HCT116 (cell line): ENCODE data around the gene ANTXRL. TPM values are rescaled to one million over a fixed set of nuclear protein-coding genes. Genes with fewer than 3 reads are reported as not detected.

ENCODE experiments used
- ATAC-seq: fragments of 200-7000 bp; cut with Tn5 transposase; 2 replicates; pipeline ENCODE4 v1.9.1; 2020; ENCODE audit warnings: mild to moderate bottlenecking, moderate library complexity
- BruUV-seq: library from RNA; stranded (reverse); fragments of 400-500 nt; replicated peaks from 2 replicates; lab custom pipeline; 2021; lab: Mats Ljungman, UMichigan
- CTCF ChIA-PET: fragments of 300-600 bp; sonication (Branson Sonifier 250); formaldehyde crosslinking; loops from one replicate; lab custom pipeline; 2021; ENCODE audit warnings: antibody characterized with exemption; lab: Charles Lee
- POLR2A ChIA-PET: fragments of 300-600, 350-600 bp; sonication (Branson Sonifier 250); formaldehyde crosslinking; loops from one replicate; lab custom pipeline; 2021; ENCODE audit warnings: antibody characterized with exemption; lab: Charles Lee
- RAD21 ChIA-PET, 2 experiments: fragments of 300-600 bp; sonication (Branson Sonifier 250); formaldehyde crosslinking; loops; one replicate each; lab custom pipeline; 2023; ENCODE audit warnings: low total read pairs in 2 of 2; ENCODE audit not compliant: uncharacterized antibody in 2 of 2, unreplicated experiment in 2 of 2, low non-redundant PET in 1 of 2; lab: Charles Lee
- DNase-seq: peaks from one replicate; pipeline ENCODE4 v3.0.0-alpha.2; 2010; ENCODE audit warnings: low read depth, low spot score
- H2AFZ ChIP-seq: fragments of 200-600 bp; shearing (Covaris generic), sonication (generic); 2 replicates; pipeline ENCODE4 v1.6.1; 2017; ENCODE audit warnings: low read depth, mixed run types, mixed read lengths, antibody characterized with exemption, low read length; ENCODE audit not compliant: poor library complexity, severe bottlenecking
- H3K27ac ChIP-seq: 2 replicates; pipeline ENCODE4 v1.5.1; 2012; ENCODE audit warnings: low read depth, low read length
- H3K27me3 ChIP-seq: fragments of 200-600 bp; sonication (generic); 2 replicates; pipeline ENCODE4 v1.6.1; 2016; ENCODE audit warnings: mixed run types, low read length, mixed read lengths; ENCODE audit not compliant: insufficient read depth
- H3K36me3 ChIP-seq, 2 experiments: fragments of 200-500 bp in 1 of 2; fragments of 200-600 bp in 1 of 2; sonication (Bioruptor generic) in 1 of 2; sonication (generic) in 1 of 2; 2 replicates each; pipeline versions ENCODE4 v1.5.1 to v1.6.1; 2014 to 2016; ENCODE audit warnings: low read length in 2 of 2, inconsistent platforms in 1 of 2, mixed read lengths in 1 of 2, mixed run types in 1 of 2; ENCODE audit not compliant: insufficient read depth in 2 of 2, control insufficient read depth in 1 of 2
- H3K4me1 ChIP-seq, 2 experiments: fragments of 200-600 bp in 1 of 2; sonication (generic) in 1 of 2; 2 replicates each; pipeline versions ENCODE4 v1.5.1 to v1.6.1; 2012 to 2017; ENCODE audit warnings: low read length in 2 of 2, inconsistent platforms in 1 of 2, mild to moderate bottlenecking in 1 of 2, mixed read lengths in 1 of 2, mixed run types in 1 of 2, moderate library complexity in 1 of 2; ENCODE audit not compliant: insufficient read depth in 2 of 2, control insufficient read depth in 1 of 2
- H3K4me2 ChIP-seq: fragments of 200-600 bp; sonication (generic); 2 replicates; pipeline ENCODE4 v1.6.1; 2017; ENCODE audit warnings: mixed run types, low read length, mixed read lengths
- H3K4me3 ChIP-seq, 2 experiments: fragments of 200-600 bp in 1 of 2; sonication (generic) in 1 of 2; replicated peaks in 1 of 2; 2 replicates each; pipeline ENCODE4 v1.5.1; 2011 to 2016; ENCODE audit warnings: low read length in 2 of 2, control low read depth in 1 of 2, low read depth in 1 of 2, mild to moderate bottlenecking in 1 of 2, mixed read lengths in 1 of 2, mixed run types in 1 of 2
- H3K79me2 ChIP-seq: fragments of 200-600 bp; sonication (generic); 2 replicates; pipeline ENCODE4 v1.6.1; 2017; ENCODE audit warnings: mild to moderate bottlenecking, mixed run types, low read length, moderate library complexity, mixed read lengths; ENCODE audit not compliant: insufficient read depth
- H3K9ac ChIP-seq: fragments of 200-600 bp; sonication (generic); 2 replicates; pipeline ENCODE4 v1.6.1; 2016; ENCODE audit warnings: low read length, mixed read lengths
- H3K9me2 ChIP-seq: fragments of 200-600 bp; sonication (generic), shearing (Covaris generic); 2 replicates; pipeline ENCODE4 v1.6.1; 2017; ENCODE audit warnings: mixed run types, mild to moderate bottlenecking, moderate library complexity; ENCODE audit not compliant: insufficient read depth
- H3K9me3 ChIP-seq, 2 experiments: fragments of 200-500 bp in 1 of 2; fragments of 200-600 bp in 1 of 2; sonication (Bioruptor generic) in 1 of 2; sonication (generic) in 1 of 2; 2 replicates each; pipeline ENCODE4 v1.6.1; 2014 to 2017; ENCODE audit warnings: low read length in 2 of 2, mixed read lengths in 2 of 2, inconsistent platforms in 1 of 2, low read depth in 1 of 2, mild to moderate bottlenecking in 1 of 2, mixed run types in 1 of 2, moderate library complexity in 1 of 2; ENCODE audit not compliant: control insufficient read depth in 1 of 2, insufficient read depth in 1 of 2
- H4K20me1 ChIP-seq: fragments of 200-600 bp; sonication (generic), shearing (Covaris generic); 2 replicates; pipeline ENCODE4 v1.6.1; 2017; ENCODE audit warnings: mixed run types, mild to moderate bottlenecking, moderate library complexity; ENCODE audit not compliant: insufficient read depth
- CBX3 ChIP-seq: IDR thresholded peaks from 2 replicates; pipeline ENCODE4 v1.6.1; 2012; ENCODE audit warnings: low read depth
- CTCF ChIP-seq, 3 experiments: fragments of 200-600 bp in 1 of 3; sonication (generic) in 1 of 3; IDR thresholded peaks in 2 of 3; conservative IDR thresholded peaks in 1 of 3; 2 replicates each; pipeline ENCODE4 v1.5.1; 2012 to 2017; ENCODE audit warnings: low read depth in 2 of 3, low read length in 2 of 3, antibody characterized with exemption in 1 of 3, borderline replicate concordance in 1 of 3, control low read depth in 1 of 3, mild to moderate bottlenecking in 1 of 3, mixed read lengths in 1 of 3, mixed run types in 1 of 3, moderate library complexity in 1 of 3; ENCODE audit not compliant: insufficient read depth in 1 of 3
- EGR1 ChIP-seq: IDR thresholded peaks from 2 replicates; pipeline ENCODE4 v1.6.1; 2012; ENCODE audit warnings: low read depth
- EZH2 ChIP-seq: fragments of 200-600 bp; sonication (generic); IDR thresholded peaks from 2 replicates; pipeline ENCODE4 v1.6.1; 2017; ENCODE audit warnings: antibody characterized with exemption, mixed run types
- FOSL1 ChIP-seq: IDR thresholded peaks from 2 replicates; pipeline ENCODE4 v1.6.1; 2012; ENCODE audit warnings: low read depth
- POLR2A ChIP-seq: IDR thresholded peaks from 2 replicates; pipeline ENCODE4 v1.7.0; 2011; ENCODE audit warnings: borderline replicate concordance; ENCODE audit not compliant: insufficient read depth, insufficient read length; ENCODE audit errors: extremely low read depth
- SRF ChIP-seq: IDR thresholded peaks from 2 replicates; pipeline ENCODE4 v1.6.1; 2012; ENCODE audit warnings: low read depth
- ZBTB33 ChIP-seq: IDR thresholded peaks from 2 replicates; pipeline ENCODE4 v1.6.1; 2011; ENCODE audit warnings: mild to moderate bottlenecking, low read length, moderate library complexity; ENCODE audit not compliant: insufficient replicate concordance; ENCODE audit errors: extremely low read depth
- ZFX ChIP-seq: fragments of 450-650 bp; IDR thresholded peaks from 2 replicates; pipeline ENCODE4 v1.6.1; 2017
- intact Hi-C: fragments of 100-400 bp; cut with micrococcal nuclease; formaldehyde crosslinking; loops from 2 replicates; pipeline ENCODE4 v1.10.0; 2022
- total RNA-seq: library from RNA; stranded (reverse); gene quantifications from one replicate; pipeline ENCODE4 v1.2.1, GENCODE V29; 2021; ENCODE audit not compliant: unreplicated experiment

The ANTXRL gene
- total RNA-seq, 1 experiment from 2014 or later = not detected

GRCh38 chr10:46253076-46254006 is 33.5 kb upstream of the ANTXRL start:
- intact Hi-C loops = loop anchor here (10.0 kb wide), 1 partner anchor 1019 kb away; no protein-coding TSS in a partner anchor
- no peaks in the 10 kb centered on the region for H3K9me2 ChIP-seq
- no TSS peak for BruUV-seq
- H2AFZ ChIP-seq = no peak overlapping the region
- H3K4me2 ChIP-seq = no peak overlapping the region
- no peak for TF ChIP-seq ZFX
- TF ChIP-seq ZBTB33 = no peak
- peaks cover 5 to 6% of the 10 kb centered on the region in 2 experiments; a peak in 2 of 4 replicates for H3K4me1 ChIP-seq
- no peak overlapping the region for H3K27ac ChIP-seq
- no peaks in the 10 kb centered on the region for H4K20me1 ChIP-seq
- no peak overlapping the region for H3K9ac ChIP-seq
- ChIA-PET RAD21 (no interaction called here), CTCF (no interaction called here), POLR2A (no interaction called here)
- no peak for ATAC-seq
- no peaks in the 10 kb centered on the region for H3K79me2 ChIP-seq
- DNase-seq = no peak
- H3K27me3 ChIP-seq = no peaks in the 10 kb centered on the region
- no peak overlapping the region for H3K4me3 ChIP-seq
- no peaks in the 10 kb centered on the region for H3K9me3 ChIP-seq
- H3K36me3 ChIP-seq = no peaks in the 10 kb centered on the region

DNA sequence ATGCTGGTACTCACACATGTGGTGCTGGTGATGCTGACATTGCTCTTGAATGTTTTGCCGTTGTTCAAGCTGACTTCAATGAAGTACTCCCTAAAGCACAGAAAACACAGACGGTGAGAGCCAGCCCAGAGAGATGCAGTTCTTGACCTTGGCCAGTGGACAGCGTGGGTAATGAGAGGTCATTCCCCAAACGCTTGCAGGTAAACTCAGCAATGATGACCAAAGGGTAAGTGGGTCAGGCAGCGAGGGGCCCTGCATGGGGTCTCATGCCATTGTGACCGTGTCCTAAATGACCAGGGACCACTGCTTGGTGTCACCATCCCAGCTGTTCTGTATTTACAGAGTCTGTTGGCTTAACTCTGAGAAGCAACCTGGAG is 32.8 kb upstream of the ANTXRL start:
- Histone ChIP-seq H4K20me1 (no peaks in the 10 kb centered on the region), H3K4me1 (peaks cover 5 to 6% of the 10 kb centered on the region in 2 experiments; a peak in 2 of 4 replicates), H3K4me3 (no peak overlapping the region), H3K27ac (no peak overlapping the region), H3K79me2 (no peaks in the 10 kb centered on the region), H3K4me2 (no peak overlapping the region), H3K9ac (no peak overlapping the region), H3K27me3 (no peaks in the 10 kb centered on the region), H3K9me2 (no peaks in the 10 kb centered on the region), H3K36me3 (no peaks in the 10 kb centered on the region), H2AFZ (no peak overlapping the region), H3K9me3 (no peaks in the 10 kb centered on the region)
- TF ChIP-seq ZBTB33 = no peak
- no peak for TF ChIP-seq EGR1
- no peak for TF ChIP-seq FOSL1
- TF ChIP-seq CBX3 = no peak
- TF ChIP-seq EZH2 = no peak
- no peak for TF ChIP-seq SRF
- TF ChIP-seq POLR2A = no peak
- TF ChIP-seq CTCF (IDR thresholded peaks at IDR 0.05 in 2 of 3, conservative IDR thresholded peaks at IDR 0.05 in 1 of 3; ENCODE audit: borderline replicate concordance in 1 of 3, insufficient read depth in 1 of 3, low read depth in 2 of 3, low read length in 2 of 3) = no peak
- ATAC-seq (no peak), DNase-seq (no peak)
- CTCF ChIA-PET = no interaction called here
- RAD21 ChIA-PET = no interaction called here
- BruUV-seq = no TSS peak
- POLR2A ChIA-PET = no interaction called here
- intact Hi-C loops = loop anchor here (10.0 kb wide), 1 partner anchor 1019 kb away; no protein-coding TSS in a partner anchor
